GM21737 (cell line): Measurements from ENCODE around the gene FSIP2.
"Not testable (repeated sequence)": the region's sequence is repeated elsewhere in the genome, so short reads cannot be mapped to it uniquely, and the experiment has no call there.

Source experiments
- ATAC-seq: cut with Tn5 transposase; IDR thresholded peaks from one replicate; pipeline ENCODE4 v1.9.1; 2021; ENCODE audit warnings: mild to moderate bottlenecking, moderate library complexity; ENCODE audit not compliant: unreplicated experiment

FSIP2 gene

GRCh38 chr2:185806783-185807182 lies 68.2 kb downstream of the FSIP2 start:
- ATAC-seq: no peak

DNA sequence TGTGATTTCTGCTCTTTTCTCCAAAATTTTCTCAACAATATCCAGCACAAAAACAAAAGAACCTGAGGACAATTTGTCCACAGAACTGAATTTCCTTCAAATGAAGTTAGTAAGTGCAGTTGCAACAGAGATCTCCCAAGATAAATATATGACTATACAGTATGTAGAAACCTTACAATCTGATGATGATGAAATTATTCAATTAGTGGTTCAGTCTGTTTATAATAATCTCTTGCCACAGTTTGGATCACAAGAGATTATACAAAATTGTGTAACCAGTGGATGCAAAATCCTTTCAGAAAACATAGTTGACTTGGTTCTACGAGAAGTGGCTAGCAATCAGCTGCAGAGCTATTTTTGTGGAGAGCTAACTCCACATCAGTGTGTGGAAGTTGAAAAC lies 68.7 kb downstream of the FSIP2 start:
- no peak for ATAC-seq

- no peak for ATAC-seq
These were observed 73.0 kb downstream of the FSIP2 start for GRCh38 chr2:185811580-185811979.

DNA sequence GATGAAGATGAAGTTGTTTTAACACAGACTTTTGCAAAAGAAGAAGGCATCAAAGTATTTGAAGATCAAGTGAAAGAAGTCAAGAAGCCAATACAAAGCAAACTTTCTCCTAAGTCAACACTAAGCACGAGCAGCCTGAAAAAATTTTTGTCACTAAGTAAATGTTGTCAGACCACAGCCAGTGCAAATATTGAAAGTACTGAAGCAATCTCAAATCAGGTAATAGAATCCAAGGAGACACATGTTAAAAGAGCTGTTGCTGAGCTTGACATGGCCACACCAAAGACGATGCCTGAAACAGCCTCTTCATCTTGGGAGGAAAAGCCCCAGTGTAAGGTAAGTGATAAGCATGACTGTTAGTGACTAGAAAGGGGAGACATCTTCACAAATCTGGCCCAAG lies 75.1 kb downstream of the FSIP2 start:
- ATAC-seq: no peak

- no peak for ATAC-seq
These were observed 79.4 kb downstream of the FSIP2 start for GRCh38 chr2:185817991-185818390.

DNA sequence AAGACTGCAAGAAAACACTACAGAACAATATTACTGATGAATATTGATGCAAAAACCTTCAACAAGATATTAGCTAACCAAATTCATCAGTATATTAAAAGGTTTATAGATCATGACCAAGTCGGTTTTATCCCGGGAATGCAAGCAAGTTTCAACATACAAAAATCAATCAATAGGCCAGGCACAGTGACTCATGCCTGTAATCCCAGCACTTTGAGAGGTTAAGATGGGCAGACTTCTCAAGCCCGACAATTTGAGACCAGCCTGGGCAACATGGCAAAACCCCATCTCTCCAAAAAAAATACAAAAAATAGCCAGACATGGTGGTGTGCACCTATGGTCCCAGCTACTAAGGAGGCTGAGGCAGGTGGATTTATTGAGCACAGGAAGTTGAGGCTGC lies 82.9 kb downstream of the FSIP2 start:
- ATAC-seq: no peak

GRCh38 chr2:185823773-185824172 lies 85.2 kb downstream of the FSIP2 start:
- no peak for ATAC-seq

DNA sequence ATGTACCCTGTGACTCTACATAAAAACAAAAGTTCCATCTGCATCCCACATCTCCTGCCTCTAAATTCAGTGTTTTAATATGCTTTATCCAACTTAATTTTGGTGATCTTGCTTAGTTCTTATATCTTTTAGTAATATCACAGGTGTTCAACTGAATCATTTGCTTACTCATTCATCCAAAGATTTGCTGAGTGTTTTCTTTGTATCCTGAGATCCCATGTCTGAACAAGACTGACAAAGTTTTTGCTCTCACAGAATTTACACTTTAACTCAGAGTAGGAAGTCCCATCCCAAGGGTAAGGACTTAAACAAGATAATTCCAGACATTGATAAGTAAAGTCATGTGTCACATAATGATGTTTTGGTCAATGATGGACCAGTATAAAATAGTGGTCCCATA lies 87.0 kb downstream of the FSIP2 start:
- ATAC-seq: no peak

DNA sequence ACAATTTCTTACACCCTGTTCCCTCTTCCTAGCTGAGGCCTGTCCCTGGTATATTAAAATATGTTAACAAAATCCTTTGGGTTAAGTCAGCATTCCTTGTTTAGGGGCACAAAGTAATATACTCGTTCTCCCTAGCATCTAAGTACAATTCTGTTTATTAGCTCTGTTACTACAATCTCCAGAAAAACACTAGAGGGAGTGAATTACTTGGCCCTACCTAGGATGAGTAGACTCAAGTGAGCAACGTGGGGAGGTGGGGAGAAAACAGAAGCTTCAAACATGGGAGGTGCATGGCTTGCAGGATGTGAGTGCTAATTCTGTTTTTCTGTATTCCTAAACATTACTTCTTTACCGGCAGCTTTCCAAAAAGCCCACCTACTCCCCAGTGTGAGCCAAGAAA lies 89.7 kb downstream of the FSIP2 start:
- ATAC-seq: no peak

- ATAC-seq: no peak
These were observed 95.3 kb downstream of the FSIP2 start for GRCh38 chr2:185833864-185834263.

DNA sequence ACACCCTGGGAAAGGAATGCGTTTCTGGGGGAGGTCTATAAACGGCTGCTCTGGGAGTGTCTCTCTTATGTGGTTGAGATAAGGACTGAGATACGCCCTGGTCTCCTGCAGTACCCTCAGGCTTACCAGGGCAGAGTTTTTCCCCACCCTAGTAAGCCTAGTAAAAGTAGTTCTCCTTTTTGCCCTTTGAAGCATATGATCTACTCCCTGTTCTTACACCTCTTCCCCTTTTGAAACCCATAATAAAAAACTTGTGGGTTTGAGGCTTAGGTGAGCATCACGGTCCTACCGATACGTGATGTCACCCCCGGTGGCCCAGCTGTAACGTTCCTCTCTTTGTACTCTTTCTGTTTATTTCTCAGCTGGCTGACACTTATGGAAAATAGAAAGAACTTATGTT lies 97.4 kb downstream of the FSIP2 start:
- ATAC-seq: no peak

- ATAC-seq: no peak
These were observed 116.3 kb downstream of the FSIP2 start for GRCh38 chr2:185854885-185855284.

GRCh38 chr2:185857691-185858090 lies 119.1 kb downstream of the FSIP2 start:
- no peak for ATAC-seq

DNA sequence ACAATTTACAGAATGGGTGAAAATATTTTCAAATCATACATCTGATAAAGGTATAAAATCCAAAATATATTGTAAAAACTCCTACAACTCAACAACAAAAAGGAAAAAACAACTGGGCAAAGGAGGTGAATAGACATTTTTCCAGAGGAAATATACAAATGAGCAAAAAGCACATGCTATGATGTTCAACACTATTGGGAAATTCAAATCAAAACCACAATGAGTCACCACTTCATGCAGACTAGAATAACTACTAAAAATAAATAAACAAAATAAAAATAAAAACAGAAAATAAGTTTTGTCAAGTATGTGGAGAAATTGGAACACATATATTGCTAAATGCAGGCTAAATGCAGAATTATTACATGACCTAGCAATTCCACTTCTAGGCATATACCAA lies 120.9 kb downstream of the FSIP2 start:
- ATAC-seq: no peak

DNA sequence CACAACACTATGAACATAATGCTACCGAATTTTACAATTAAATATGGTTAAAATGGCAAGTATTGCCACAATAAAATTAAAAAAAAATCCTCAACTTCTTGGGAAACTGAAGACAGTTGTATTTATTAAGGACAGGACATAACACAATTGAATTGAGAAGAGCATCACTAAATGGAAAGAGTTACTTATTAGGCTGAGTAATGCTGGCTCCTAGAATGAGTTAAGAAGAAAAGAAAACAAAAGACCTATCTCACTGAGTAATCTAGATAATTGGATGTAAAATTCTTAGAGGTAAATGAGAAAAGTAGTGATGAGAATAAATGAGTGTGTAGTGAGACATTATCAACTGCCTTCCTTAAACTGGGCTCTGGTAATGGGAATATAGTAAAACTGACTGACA lies 121.7 kb downstream of the FSIP2 start:
- ATAC-seq: no peak

- no peak for ATAC-seq
These were observed 124.2 kb downstream of the FSIP2 start for GRCh38 chr2:185862657-185863398.

DNA sequence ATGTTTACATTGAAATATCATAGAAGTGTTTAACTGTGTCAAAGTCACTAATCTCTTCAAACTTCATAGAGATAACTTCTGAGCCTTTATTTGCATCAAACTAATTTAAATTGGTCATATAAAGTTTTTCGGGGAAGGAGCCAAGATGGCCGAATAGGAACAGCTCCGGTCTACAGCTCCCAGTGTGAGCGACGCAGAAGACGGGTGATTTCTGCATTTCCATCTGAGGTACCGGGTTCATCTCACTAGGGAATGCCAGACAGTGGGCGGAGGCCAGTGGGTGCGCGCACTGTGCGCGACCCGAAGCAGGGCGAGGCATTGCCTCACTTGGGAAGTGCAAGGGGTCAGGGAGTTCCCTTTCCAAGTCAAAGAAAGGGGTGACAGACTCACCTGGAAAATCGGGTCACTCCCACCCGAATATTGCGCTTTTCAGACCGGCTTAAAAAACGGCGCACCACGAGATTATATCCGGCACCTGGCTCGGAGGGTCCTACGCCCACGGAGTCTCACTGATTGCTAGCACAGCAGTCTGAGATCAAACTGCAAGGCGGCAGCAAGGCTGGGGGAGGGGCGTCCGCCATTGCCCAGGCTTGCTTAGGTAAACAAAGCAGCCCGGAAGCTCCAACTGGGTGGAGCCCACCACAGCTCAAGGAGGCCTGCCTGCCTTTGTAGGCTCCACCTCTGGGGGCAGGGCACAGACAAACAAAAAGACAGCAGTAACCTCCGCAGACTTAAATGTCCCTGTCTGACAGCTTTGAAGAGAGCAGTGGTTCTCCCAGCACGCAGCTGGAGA lies 126.1 kb downstream of the FSIP2 start:
- not testable (repeated sequence) for ATAC-seq

GRCh38 chr2:185875136-185875931 lies 136.7 kb downstream of the FSIP2 start:
- no peak for ATAC-seq

GRCh38 chr2:185876234-185876633 lies 137.6 kb downstream of the FSIP2 start:
- ATAC-seq: no peak

- no peak for ATAC-seq
These were observed 141.8 kb downstream of the FSIP2 start for GRCh38 chr2:185880396-185880795.
